Kidney (tissue), 14 donors: ENCODE data around the gene NRG3. TPM values are rescaled to one million over a fixed set of nuclear protein-coding genes. Genes with fewer than 3 reads are reported as not detected.

ENCODE experiments used
- DNase-seq, 5 donors: peaks; one replicate each; pipeline ENCODE4 v3.0.0-alpha.2; 2013 to 2020
- FAIRE-seq: peaks from 2 replicates; lab custom pipeline; 2012; peaks lifted over from hg19 to GRCh38; lab: Jason Lieb, UNC
- H3K27ac ChIP-seq, 2 donors: one replicate each; pipeline ENCODE4 v1.7.0; 2013; ENCODE audit warnings: low read depth in 2 of 2, low read length in 2 of 2, inconsistent platforms in 1 of 2
- H3K27me3 ChIP-seq: one replicate; pipeline ENCODE4 v1.7.1; 2013; ENCODE audit warnings: low read length, inconsistent platforms; ENCODE audit not compliant: control insufficient read depth, insufficient read depth
- H3K36me3 ChIP-seq, 3 donors: one replicate each; pipeline versions ENCODE4 v1.7.0 to v1.7.1; 2013; ENCODE audit warnings: low read length in 3 of 3, control low read depth in 1 of 3, inconsistent platforms in 1 of 3; ENCODE audit not compliant: insufficient read depth in 3 of 3, control insufficient read depth in 2 of 3
- H3K4me1 ChIP-seq, 3 donors: one replicate each; pipeline versions ENCODE4 v1.7.0 to v1.7.1; 2013; ENCODE audit warnings: low read length in 3 of 3, inconsistent platforms in 1 of 3, low read depth in 1 of 3; ENCODE audit not compliant: control insufficient read depth in 2 of 3, insufficient read depth in 2 of 3
- H3K4me3 ChIP-seq, 3 donors: one replicate each; pipeline versions ENCODE4 v1.7.0 to v1.8.1; 2013; ENCODE audit warnings: low read length in 3 of 3, control low read depth in 1 of 3, inconsistent platforms in 1 of 3
- H3K9ac ChIP-seq, 3 donors: one replicate each; pipeline versions ENCODE4 v1.7.0 to v1.7.1; 2013; ENCODE audit warnings: low read length in 3 of 3, control low read depth in 1 of 3, inconsistent platforms in 1 of 3
- H3K9me3 ChIP-seq, 3 donors: one replicate each; pipeline versions ENCODE4 v1.7.0 to v1.7.1; 2013; ENCODE audit warnings: low read length in 3 of 3, control low read depth in 1 of 3, inconsistent platforms in 1 of 3; ENCODE audit not compliant: control insufficient read depth in 2 of 3, insufficient read depth in 1 of 3
- CTCF ChIP-seq: IDR thresholded peaks from 3 replicates; pipeline ENCODE4 v1.5.1; 2012; ENCODE audit warnings: mild to moderate bottlenecking, moderate library complexity, borderline replicate concordance; ENCODE audit not compliant: insufficient read depth; ENCODE audit errors: extremely low read depth
- intact Hi-C: fragments of 100-400 bp; cut with DNase I; formaldehyde crosslinking; loops from one replicate; pipeline ENCODE4 v1.11.1; 2022
- polyA plus RNA-seq: library from polyadenylated mRNA; stranded (reverse); fragments of 350-450 nt; fragmentation: Illumina TruSeq; extraction: RNeasy Lipid Tissue Mini Kit (QIAGEN cat#74804); gene quantifications from one replicate; pipeline ENCODE4 v1.2.3, GENCODE V29; 2014; ENCODE audit warnings: low read depth, low replicate concordance; ENCODE audit not compliant: insufficient read depth
- total RNA-seq: library from RNA; stranded (reverse); fragmentation: NEBNext Ultra II Directional; extraction: Animal tissue kit (Norgen Biotek cat#: 25700); gene quantifications from one replicate; pipeline ENCODE4 v1.2.1, GENCODE V29; 2021
- donor health status: control.
- donor health status: control.
- donor health status: control.
- donor health status: control.
- donor health status: control.
- donor health status: DM: yes; HTN: yes; CAD: no.
- donor health status: Normal renal cell carcinoma (clear cell type).

The NRG3 gene
- total and polyA plus RNA-seq, 2 donors from 2014 or later, result 0.62 to 5.4 TPM

- intact Hi-C loops, result no loop called here
- Histone ChIP-seq H3K4me1 (no peaks in the 10 kb centered on the region), H3K4me3 (no peak overlapping the region), H3K36me3 (no peaks in the 10 kb centered on the region), H3K27me3 (no peaks in the 10 kb centered on the region), H3K9me3 (peaks cover 0 to 4% (median 0%) of the 10 kb centered on the region in 3 donors), H3K27ac (no peak overlapping the region), H3K9ac (no peak overlapping the region)
- TF ChIP-seq CTCF, result no peak
- FAIRE-seq, result no peak
- DNase-seq, result peak in 1 of 5 donors; percentile 11
Measured at GRCh38 chr10:81961451-81962184, 86.6 kb downstream of the NRG3 start.

GRCh38 chr10:81963606-81964005 is 88.6 kb downstream of the NRG3 start:
- H3K9ac ChIP-seq, result no peak overlapping the region
- FAIRE-seq (no peak), DNase-seq (peak in 1 of 5 donors; percentile 13)
- H3K4me1 ChIP-seq, result no peaks in the 10 kb centered on the region
- intact Hi-C loops, result no loop called here
- no peaks in the 10 kb centered on the region for H3K36me3 ChIP-seq
- H3K27me3 ChIP-seq, result no peaks in the 10 kb centered on the region
- H3K9me3 ChIP-seq, result peaks cover 0 to 4% (median 0%) of the 10 kb centered on the region in 3 donors
- TF ChIP-seq CTCF, result no peak
- H3K4me3 ChIP-seq, result no peak overlapping the region
- no peak overlapping the region for H3K27ac ChIP-seq

GRCh38 chr10:81967716-81968115 is 92.7 kb downstream of the NRG3 start:
- peaks cover 0 to 7% (median under 1%) of the 10 kb centered on the region in 3 donors for H3K9me3 ChIP-seq
- DNase-seq (no peak), FAIRE-seq (no peak)
- intact Hi-C loops, result no loop called here
- no peaks in the 10 kb centered on the region for H3K4me1 ChIP-seq
- TF ChIP-seq CTCF, result no peak
- H3K4me3 ChIP-seq, result no peak overlapping the region
- no peak overlapping the region for H3K9ac ChIP-seq
- H3K36me3 ChIP-seq, result no peaks in the 10 kb centered on the region
- H3K27ac ChIP-seq, result no peak overlapping the region
- H3K27me3 ChIP-seq, result no peaks in the 10 kb centered on the region

- no peaks in the 10 kb centered on the region for H3K27me3 ChIP-seq
- H3K27ac ChIP-seq, result no peak overlapping the region
- H3K4me1 ChIP-seq, result no peaks in the 10 kb centered on the region
- DNase-seq, result no peak
- peaks cover 0 to 7% (median 0%) of the 10 kb centered on the region in 3 donors for H3K9me3 ChIP-seq
- H3K4me3 ChIP-seq, result no peak overlapping the region
- no peak overlapping the region for H3K9ac ChIP-seq
- intact Hi-C loops, result no loop called here
- FAIRE-seq, result no peak
- TF ChIP-seq CTCF, result no peak
- no peaks in the 10 kb centered on the region for H3K36me3 ChIP-seq
Measured at GRCh38 chr10:81969136-81969535, 94.1 kb downstream of the NRG3 start.
